HG03565 (cell line): ENCODE measurements around the gene STK17B.
A peak's percentile ranks its signal among the peaks of the same experiment; 100 is the strongest.
"Not testable (repeated sequence)": the region's sequence is repeated elsewhere in the genome, so short reads cannot be mapped to it uniquely, and the experiment has no call there.

Experiments
- ATAC-seq: cut with Tn5 transposase; IDR thresholded peaks from one replicate; pipeline ENCODE4 v1.9.1; 2021; ENCODE audit warnings: mild to moderate bottlenecking, moderate library complexity; ENCODE audit not compliant: unreplicated experiment

The STK17B gene

GRCh38 chr2:196119926-196120325, 51.5 kb downstream of the STK17B start:
- no peak for ATAC-seq

DNA sequence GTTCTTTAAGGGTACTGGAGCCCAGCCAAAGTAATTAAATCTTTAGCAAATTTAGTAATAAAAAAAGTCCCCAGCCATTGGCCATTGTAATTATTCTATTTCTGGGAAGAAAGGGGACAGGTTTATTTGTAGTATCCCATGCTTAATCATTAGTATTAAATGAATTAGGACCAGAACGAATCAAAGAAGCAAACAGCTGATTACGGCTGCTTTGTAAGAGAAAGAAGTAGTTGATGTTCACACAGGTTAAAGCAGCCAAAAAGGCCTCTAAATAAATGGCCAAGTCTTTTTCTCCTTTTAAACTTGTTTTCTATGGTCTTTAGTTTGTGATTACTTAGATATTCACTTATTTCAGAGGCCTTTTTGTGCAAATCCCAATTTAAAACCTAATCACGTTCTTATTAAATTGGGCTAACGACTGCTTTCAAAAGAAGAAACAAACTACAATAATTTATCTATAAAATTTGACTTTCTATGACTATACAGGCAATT, 54.1 kb downstream of the STK17B start:
- no peak for ATAC-seq

DNA sequence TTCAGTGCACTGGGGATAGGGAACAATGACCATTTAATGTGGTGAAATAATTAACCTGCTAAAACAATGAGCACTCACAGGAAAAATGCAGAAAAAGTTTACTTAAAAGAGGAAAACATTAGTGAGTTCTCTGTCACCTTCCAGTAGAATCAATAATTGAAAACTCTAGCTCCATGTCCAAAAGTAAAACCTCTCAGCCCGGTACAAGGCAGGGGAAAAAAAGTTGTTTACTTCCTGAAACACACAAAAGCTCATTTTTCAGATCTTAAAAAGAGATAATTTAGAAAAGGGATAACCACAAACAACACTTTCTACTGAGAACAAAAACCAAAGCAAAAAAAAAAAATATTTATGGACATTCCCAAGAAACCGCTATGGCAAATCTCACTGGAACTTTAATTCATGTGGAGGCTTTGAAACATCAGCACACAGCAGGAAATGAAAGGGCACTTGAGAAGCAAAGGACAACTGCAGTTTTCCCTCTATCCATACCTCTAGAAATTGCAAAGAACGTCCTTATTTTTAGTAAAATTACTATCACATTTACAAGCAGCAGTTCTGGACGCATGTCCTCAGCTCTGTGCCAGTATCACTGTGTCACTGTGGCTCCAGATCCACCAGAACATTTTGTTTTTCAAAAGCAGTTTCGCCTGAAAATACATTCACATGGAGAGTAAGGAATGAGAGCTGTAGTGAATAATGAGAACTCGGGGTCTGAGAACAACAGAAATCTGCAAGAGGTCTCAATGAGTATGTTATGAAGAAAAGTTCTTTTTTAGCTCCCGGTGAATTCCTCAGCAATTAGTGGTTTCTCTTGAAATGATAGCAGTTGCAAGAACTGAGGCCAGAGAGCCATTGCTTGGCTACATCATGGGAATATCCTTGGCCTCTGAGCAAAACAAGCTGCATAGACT, 58.1 kb downstream of the STK17B start:
- ATAC-seq, result no peak

DNA sequence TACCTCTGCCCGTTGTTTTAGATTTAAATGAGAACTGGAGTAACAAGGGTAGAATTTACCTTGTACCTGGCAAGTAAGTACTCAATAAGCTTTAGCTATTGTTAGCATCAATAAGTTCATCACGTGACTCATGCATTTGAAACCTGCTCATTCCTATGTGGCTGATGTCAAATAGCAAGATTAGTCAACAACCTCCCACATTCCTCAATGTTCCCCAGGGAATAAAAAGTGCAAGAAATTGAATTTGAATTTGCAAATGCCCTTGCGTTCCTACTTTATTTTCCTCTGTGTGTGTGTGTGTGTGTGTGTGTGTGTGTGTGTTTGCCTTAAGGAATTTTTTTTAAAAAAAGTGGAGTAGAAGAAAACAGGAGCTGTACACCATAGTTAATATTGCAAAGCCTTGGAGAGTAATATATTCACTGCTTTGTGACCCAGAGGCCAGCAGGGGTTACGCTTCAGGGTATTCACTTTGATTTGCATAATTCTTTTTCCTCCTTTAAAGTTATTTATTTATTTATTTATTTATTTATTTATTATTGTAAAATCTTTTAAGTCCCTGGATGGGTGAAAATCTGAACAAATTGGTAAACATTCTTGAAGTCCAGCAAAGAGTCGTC, 58.9 kb downstream of the STK17B start:
- ATAC-seq, result no peak

DNA sequence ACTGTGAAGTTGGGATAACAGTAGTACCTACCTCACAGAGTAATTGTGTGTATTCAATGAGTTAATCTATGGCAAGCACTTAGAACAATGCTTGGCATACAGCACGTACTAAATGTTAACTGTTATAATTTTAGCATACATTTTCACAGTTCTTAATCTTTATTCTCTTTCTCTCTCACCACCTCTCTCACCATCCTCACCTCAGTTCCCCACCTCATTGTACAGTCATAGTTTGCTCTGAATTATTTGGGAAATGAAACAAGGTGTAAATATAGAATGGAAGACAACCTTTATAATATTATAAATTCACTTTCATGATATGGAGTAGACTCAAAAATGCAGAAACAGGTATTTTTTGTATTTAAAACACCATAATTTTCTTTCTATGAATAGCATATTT, 62.8 kb downstream of the STK17B start:
- no peak for ATAC-seq

GRCh38 chr2:196105951-196106350, 65.4 kb downstream of the STK17B start:
- no peak for ATAC-seq

DNA sequence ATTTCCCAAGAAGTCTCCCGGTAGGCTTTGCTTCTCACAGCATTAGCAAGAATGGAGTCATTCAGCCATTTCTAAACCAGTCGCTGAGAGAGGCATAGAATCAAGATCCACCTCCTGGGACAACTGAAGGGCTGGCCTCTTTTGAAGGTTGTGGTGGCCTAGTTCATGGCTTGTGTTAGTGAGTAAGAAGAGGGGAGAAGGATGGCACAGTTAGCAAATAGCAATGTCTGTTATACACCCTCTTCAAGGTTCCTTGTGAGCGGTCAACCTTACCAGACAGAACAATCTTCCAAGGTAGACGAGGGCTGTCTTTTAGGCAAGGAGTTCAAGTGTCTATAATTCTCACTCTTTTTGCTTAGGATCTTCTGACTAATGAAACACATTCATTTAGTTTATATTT, 67.3 kb downstream of the STK17B start:
- no peak for ATAC-seq

GRCh38 chr2:196103626-196104025, 67.8 kb downstream of the STK17B start:
- no peak for ATAC-seq

- ATAC-seq, result peak; percentile 92
Measured at GRCh38 chr2:196101325-196101991, 69.9 kb downstream of the STK17B start.

DNA sequence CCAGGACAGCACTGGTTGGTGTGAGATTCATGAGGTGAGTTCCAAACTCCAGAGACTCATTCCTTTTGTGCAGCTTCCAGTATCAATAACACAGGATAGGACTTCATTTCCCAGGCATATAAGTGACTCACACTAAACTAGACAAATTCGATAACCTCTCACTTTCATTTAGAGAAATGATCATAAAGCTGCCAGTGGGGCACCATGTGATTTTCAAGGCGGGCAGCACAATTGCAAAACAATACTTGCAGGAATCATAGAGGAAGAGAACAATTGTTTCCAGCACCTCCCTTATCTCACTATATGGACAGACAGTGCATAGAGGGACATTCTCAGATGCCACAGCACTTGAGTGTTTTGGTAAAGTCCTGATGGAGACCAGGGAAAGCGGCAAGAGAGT, 71.5 kb downstream of the STK17B start:
- no peak for ATAC-seq

- no peak for ATAC-seq
Measured at GRCh38 chr2:196097864-196098660, 73.3 kb downstream of the STK17B start.

DNA sequence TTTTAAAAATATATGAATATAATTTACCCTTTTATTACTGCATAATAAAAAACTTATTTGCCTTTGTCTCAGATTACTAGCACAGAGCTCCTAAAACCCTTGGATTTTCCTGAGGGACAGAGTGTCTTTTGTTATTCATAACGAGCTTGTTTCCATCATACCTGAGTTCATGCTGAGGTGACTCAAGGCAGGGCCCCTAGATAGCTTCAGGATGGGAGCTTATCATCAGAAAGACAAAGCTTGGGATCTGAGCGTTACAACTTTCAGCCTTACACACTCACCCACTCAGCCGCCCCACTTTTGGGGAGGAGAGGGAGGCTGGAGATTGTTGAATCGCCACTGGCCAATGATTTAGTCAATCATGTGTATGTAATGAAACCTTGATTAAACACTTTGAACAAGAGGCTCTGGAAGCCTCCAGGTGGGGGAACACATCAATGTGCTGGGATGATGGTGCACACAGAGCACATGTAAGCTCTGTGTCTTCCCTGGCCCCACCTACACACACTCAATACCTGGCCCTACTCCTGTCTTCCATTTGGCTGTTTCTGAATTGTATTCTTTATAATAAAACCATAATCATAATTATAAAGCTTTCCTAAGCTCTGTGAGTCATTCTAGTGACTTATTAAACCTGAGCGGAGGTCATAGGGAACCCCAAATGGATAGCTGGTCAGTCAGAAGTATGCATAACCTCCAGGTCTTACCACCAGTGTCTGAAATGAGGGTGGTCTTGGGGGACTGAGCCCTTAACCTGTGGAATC, 74.2 kb downstream of the STK17B start:
- ATAC-seq, result no peak

DNA sequence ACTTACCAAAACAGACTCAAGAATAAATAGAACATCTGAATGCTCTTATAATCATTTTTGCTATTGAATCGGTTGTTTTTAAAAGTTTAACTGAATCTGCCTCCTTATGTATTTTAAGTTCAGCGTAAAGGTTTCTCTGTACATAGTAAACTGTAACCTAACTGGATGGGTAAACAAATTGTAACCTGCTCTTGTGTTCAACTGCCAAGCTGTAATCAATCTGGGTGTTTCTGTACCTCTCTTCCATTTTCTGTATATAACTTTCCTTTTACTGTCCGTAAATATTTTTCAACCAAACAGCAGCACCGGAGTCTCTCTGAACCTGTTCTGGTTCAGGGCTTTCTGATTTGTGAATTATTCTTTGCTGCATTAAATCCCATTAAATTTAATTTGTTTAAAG, 75.1 kb downstream of the STK17B start:
- no peak for ATAC-seq

- not testable (repeated sequence) for ATAC-seq
Measured at GRCh38 chr2:196089448-196089847, 81.9 kb downstream of the STK17B start.

GRCh38 chr2:196088203-196088602, 83.2 kb downstream of the STK17B start:
- no peak for ATAC-seq

DNA sequence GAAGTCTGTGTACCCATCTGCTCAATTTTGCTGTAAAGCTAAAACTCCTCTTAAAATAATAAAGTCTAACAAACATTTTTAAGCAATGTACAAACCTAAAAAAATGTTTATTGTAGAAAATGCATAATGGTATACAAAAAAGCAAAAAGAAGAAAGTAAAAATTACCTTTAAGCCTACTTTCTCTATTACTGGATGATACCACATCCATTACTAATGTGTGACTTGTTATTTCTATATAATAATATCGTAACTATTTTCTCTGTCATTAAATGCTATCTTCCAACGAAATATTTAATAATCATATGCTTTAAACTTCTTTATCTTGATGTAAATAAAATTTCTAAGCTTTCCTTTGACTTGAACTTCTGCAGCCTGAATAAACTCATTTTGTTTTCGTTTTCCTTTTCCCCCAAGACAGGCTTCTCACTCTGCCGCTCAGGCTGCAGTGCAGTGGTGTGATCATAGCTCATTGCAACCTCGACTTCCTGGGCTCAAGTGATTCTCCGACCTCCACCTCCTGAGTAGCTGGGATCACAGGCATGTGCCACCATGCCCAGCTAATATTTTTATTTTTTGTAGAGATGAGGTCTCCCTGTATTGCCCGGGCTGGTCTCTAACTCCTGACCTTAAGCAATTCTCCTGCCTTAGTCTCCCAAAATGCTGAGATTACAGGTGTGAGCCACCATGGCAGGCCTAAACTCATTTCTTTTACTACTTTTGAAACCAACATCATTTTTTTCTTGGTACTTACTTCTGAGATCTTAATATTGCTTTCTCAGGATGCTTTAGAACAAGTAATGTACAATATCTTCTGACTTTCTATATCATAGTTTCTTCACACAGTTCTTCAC, 84.6 kb downstream of the STK17B start:
- no peak for ATAC-seq

DNA sequence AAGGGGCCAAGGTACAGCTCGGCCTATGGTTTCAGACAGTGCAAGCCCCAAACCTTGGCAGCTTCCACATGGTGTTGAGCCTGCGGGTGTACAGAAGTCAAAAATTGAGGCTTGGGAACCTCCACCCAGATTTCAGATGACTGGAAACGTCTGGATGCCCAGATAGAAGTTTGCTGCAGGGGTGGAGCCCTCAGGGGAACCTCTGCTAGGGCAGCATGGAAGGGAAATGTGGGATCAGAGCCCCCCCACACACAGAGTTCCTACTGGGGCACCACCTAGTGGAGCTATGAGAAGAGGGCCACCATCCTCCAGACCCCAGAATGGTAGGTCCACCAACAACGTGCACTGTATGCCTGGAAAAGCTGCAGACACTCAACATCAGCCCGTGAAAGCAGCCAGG, 87.8 kb downstream of the STK17B start:
- ATAC-seq, result no peak
